ENCODE measurements around the gene AOPEP.

The AOPEP gene

GRCh38 chr9:95062596-95063065 is 336.1 kb downstream of the AOPEP start:
- Histone ChIP-seq H2AFZ (ENCODE audit: low read length) (no peak overlapping the region), H3K9ac (ENCODE audit: low read depth, low read length, poor library complexity, severe bottlenecking) (peak overlapping the region; percentile 84), H3K4me1 (ENCODE audit: insufficient read depth, low read length, poor library complexity, severe bottlenecking) (peaks cover 96% of the 10 kb centered on the region), H3K79me2 (ENCODE audit: insufficient read depth, low read length) (no peaks in the 10 kb centered on the region), H3K27me3 (ENCODE audit: insufficient read depth, low read length, poor library complexity, severe bottlenecking) (no peaks in the 10 kb centered on the region), H3K4me3 (ENCODE audit: low read length, poor library complexity, severe bottlenecking) (peak overlapping the region; percentile 61), H3K9me2 (replicated peaks; ENCODE audit: low read depth, low read length) (no peaks in the 10 kb centered on the region), H3K9me3 (ENCODE audit: insufficient read depth, low read depth, low read length) (no peaks in the 10 kb centered on the region), H4K20me1 (ENCODE audit: insufficient read depth, low read length, poor library complexity, severe bottlenecking) (no peaks in the 10 kb centered on the region), H3K36me3 (ENCODE audit: insufficient read depth, low read length) (no peaks in the 10 kb centered on the region), H3F3A (ENCODE audit: low read depth) (peaks cover 11% of the 10 kb centered on the region; the same call in 1 of the 2 replicates), H3K4me2 (ENCODE audit: low read depth, low read length, poor library complexity, severe bottlenecking) (peak overlapping the region; percentile 81)
- no peak for TF ChIP-seq CTCF (conservative IDR thresholded peaks at IDR 0.05; ENCODE audit: low read length)
- no peak for TF ChIP-seq EZH2phosphoT487 (IDR thresholded peaks at IDR 0.05; ENCODE audit: borderline replicate concordance)

GRCh38 chr9:95063300-95063699 is 336.8 kb downstream of the AOPEP start:
- peak overlapping the region; percentile 61 for H3K4me3 ChIP-seq (ENCODE audit: low read length, poor library complexity, severe bottlenecking)
- H3K4me1 ChIP-seq (ENCODE audit: insufficient read depth, low read length, poor library complexity, severe bottlenecking), result peaks cover 90% of the 10 kb centered on the region
- peaks cover 11% of the 10 kb centered on the region; the same call in 1 of the 2 replicates for H3F3A ChIP-seq (ENCODE audit: low read depth)
- H4K20me1 ChIP-seq (ENCODE audit: insufficient read depth, low read length, poor library complexity, severe bottlenecking), result no peaks in the 10 kb centered on the region
- no peaks in the 10 kb centered on the region for H3K9me2 ChIP-seq (replicated peaks; ENCODE audit: low read depth, low read length)
- no peaks in the 10 kb centered on the region for H3K79me2 ChIP-seq (ENCODE audit: insufficient read depth, low read length)
- no peak for TF ChIP-seq CTCF (conservative IDR thresholded peaks at IDR 0.05; ENCODE audit: low read length)
- no peak for TF ChIP-seq EZH2phosphoT487 (IDR thresholded peaks at IDR 0.05; ENCODE audit: borderline replicate concordance)
- H2AFZ ChIP-seq (ENCODE audit: low read length), result no peak overlapping the region
- H3K9me3 ChIP-seq (ENCODE audit: insufficient read depth, low read depth, low read length), result no peaks in the 10 kb centered on the region
- peak overlapping the region; percentile 84 for H3K9ac ChIP-seq (ENCODE audit: low read depth, low read length, poor library complexity, severe bottlenecking)
- no peaks in the 10 kb centered on the region for H3K36me3 ChIP-seq (ENCODE audit: insufficient read depth, low read length)
- H3K4me2 ChIP-seq (ENCODE audit: low read depth, low read length, poor library complexity, severe bottlenecking), result peak overlapping the region; percentile 81
- no peaks in the 10 kb centered on the region for H3K27me3 ChIP-seq (ENCODE audit: insufficient read depth, low read length, poor library complexity, severe bottlenecking)

DNA sequence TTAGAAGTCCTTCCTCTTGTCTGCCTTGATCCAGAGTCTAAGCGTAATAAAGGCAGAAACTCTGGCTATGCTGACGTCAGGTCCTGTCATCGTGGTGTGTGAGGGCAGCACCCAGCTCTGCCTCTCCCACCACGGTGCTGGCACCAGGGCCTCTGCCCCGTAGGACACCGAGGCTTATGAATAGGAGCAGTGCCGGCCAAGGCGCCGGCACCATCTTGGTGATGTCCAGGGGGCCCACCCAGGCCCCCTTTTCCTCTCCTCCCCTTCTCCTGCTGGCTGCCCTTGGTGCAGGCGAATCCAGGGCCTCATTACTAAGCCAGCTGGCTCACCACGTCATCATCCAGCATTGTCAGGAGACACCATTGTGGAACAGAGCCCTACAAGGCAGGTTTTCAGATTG is 338.7 kb downstream of the AOPEP start:
- Histone ChIP-seq H4K20me1 (ENCODE audit: insufficient read depth, low read length, poor library complexity, severe bottlenecking) (no peaks in the 10 kb centered on the region), H3K4me2 (ENCODE audit: low read depth, low read length, poor library complexity, severe bottlenecking) (no peak overlapping the region), H3K4me3 (ENCODE audit: low read length, poor library complexity, severe bottlenecking) (no peak overlapping the region), H3K79me2 (ENCODE audit: insufficient read depth, low read length) (no peaks in the 10 kb centered on the region), H3K9me3 (ENCODE audit: insufficient read depth, low read depth, low read length) (no peaks in the 10 kb centered on the region), H3K9ac (ENCODE audit: low read depth, low read length, poor library complexity, severe bottlenecking) (no peak overlapping the region), H3K27me3 (ENCODE audit: insufficient read depth, low read length, poor library complexity, severe bottlenecking) (no peaks in the 10 kb centered on the region), H3F3A (ENCODE audit: low read depth) (peaks cover 11% of the 10 kb centered on the region; the same call in 1 of the 2 replicates), H3K36me3 (ENCODE audit: insufficient read depth, low read length) (no peaks in the 10 kb centered on the region), H3K4me1 (ENCODE audit: insufficient read depth, low read length, poor library complexity, severe bottlenecking) (peaks cover 78% of the 10 kb centered on the region), H3K9me2 (replicated peaks; ENCODE audit: low read depth, low read length) (no peaks in the 10 kb centered on the region), H2AFZ (ENCODE audit: low read length) (no peak overlapping the region)
- TF ChIP-seq CTCF (conservative IDR thresholded peaks at IDR 0.05; ENCODE audit: low read length) (no peak), EZH2phosphoT487 (IDR thresholded peaks at IDR 0.05; ENCODE audit: borderline replicate concordance) (no peak)
